SIG-M5 treated with dmso at 0.1 percent for 504 hours (cell line): ENCODE data around the gene ETV3L.

Source experiments
- DNase-seq: peaks from one replicate; lab custom pipeline; 2025; ENCODE audit not compliant: unreplicated experiment; lab: John Stamatoyannopoulos, UW

Gene ETV3L

GRCh38 chr1:157099633-157100009 is at the start of gene ETV3L:
Gene ETV3L (minus strand): TSS chr1:157099808. CDS start chr1:157099523, 285 bp downstream.
- peak; percentile 20 for DNase-seq

DNA sequence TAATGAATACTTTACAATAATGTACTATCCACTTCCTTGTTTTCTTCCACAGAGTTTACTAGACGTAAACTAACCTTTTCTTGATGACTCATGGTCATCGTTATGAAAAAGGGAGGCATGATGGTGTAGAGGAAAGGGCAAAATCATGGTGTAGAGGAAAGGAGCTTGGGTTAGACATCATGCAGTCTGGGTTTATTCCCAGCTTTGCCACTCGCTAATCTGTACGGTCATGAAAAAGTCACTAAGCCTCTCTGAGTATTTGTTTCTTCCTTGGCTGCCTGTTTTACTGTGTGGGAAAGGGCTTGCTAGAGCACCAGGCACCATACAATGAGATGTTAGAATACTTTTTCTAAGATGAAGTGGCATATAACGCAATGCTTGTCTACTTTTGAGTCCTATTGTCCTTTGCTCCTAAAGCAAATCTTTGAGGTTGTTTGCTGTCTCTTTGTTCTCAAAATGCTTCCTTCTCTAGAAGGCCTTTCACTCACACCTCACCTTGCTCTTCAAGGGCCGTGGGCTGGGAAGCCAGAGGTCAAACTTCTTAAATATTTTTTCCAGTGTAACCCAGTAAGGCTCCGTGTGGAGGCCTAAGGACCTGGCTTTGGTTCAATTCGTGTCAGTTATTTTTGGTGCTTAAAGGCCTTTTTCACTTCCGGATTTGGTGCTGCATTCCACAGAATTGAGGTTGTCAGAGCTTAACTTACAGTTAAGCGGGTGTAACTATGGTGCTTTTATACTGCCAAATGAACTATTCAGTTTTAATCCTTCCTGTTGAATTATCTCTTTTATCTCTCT is 48.5 kb upstream of the ETV3L start:
- peak; percentile 75 for DNase-seq

DNA sequence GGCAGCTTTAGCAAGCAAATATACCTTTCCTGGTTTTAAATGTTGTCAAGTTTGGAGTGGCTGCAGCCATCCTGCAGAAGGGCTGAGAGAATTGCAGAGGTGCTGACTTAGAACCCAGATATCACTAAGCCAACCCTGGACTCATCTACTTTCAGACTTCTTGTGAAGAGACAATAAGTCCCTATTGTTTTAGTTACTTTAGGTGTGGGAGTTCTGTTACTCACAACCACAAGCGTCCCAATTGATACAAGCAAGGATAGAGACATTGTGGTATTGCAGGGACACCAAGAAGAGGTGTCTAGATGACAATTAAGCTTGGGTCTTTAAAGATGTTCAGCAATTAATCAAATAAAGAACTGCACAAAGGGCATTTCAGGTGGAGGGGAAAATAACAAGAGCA is 47.4 kb upstream of the ETV3L start:
- no peak for DNase-seq

DNA sequence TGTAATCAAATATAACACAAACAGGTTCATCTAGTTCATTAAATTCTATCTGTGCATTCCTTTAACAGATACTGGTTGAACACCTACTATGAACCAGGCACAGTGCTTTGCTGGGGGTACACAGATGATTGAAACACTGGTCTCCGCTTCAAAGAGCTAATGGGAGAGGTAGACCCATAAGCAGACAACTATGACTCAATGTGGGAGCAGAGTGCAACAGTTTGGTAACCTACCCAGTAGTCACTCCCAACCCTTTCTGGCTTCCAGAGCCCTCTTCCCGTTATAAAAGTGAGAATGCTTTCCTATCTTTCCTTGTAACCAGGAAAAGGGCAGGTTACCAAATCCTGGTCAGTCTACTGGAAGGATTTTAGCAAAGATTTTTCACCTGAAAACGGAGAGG is 46.6 kb upstream of the ETV3L start:
- no peak for DNase-seq

DNA sequence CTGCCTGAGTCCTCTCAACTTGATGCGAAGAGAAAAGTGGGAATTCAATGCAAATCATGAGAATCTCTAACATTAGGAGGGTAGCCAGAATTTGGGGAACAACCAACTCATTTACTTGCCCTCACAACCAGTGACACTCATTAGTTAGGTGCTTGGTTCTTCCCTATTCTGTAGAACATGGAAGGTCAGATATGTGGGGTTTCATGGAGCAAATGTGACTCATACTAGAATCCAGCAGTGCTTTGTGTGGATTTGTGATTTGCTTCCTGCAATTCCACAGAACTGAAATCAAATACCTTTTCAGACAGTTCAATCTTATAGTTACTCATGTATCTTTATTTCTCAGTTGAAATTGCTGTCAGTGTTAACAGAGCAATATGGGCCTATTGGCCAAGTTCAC is 45.5 kb upstream of the ETV3L start:
- DNase-seq, result no peak

GRCh38 chr1:157144509-157144908 is 44.9 kb upstream of the ETV3L start:
- no peak for DNase-seq

GRCh38 chr1:157142765-157143423 is 43.3 kb upstream of the ETV3L start:
- no peak for DNase-seq

GRCh38 chr1:157142201-157142600 is 42.6 kb upstream of the ETV3L start:
- DNase-seq, result no peak

GRCh38 chr1:157141212-157141855 is 41.7 kb upstream of the ETV3L start:
- DNase-seq, result no peak

- DNase-seq, result no peak
Observed at GRCh38 chr1:157140063-157140588, 40.5 kb upstream of the ETV3L start.

GRCh38 chr1:157139052-157139715 is 39.6 kb upstream of the ETV3L start:
- peak; percentile 35 for DNase-seq

DNA sequence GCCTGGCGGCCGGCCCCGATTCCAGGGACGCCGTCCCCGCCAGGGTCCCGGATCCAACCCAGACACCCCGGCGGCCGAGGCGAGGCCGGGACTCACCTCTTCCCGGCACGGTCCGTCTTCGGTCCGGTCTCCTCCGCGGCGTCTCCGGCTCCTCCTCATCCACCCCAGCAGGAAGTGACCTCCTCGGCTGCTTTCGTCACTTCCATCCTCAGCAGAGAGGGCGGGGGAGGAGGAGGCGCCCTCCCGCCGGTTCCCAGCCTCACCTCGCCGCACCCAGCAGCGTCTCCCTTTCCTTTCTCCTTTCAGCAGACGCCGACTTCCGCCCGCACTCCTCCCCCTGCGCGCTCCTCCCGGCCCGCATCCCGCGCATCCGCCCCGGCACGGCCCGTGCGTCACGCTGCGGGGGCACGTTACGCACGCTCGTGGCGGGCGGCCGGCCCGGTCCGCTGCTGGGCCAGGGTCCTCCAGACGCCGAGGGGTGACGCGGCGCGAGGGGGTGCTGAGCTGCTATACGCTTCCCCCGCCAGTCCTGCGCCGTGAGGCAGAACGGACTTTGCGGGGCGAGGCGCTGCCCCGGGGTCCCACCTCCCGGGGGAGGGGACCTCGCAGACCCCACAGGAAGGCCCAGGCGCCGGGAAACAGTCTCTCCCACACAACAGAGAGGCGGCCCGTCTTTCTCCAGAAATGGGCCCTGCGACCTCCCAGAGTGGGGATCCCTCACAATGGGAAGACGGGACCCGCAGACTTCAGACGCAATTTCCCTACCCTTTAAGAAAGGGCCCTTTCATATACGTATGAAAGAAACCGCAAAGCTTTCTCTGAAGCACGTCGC is 38.8 kb upstream of the ETV3L start, which contains the start of gene ETV3:
Gene ETV3 (minus strand): TSS at position 176 of the 832 bp plus-strand sequence. CDS start 2,043 bp downstream, outside the sequence.
- DNase-seq, result peak; percentile 97

- DNase-seq, result peak; percentile 64
Observed at GRCh38 chr1:157137408-157138219, 38.0 kb upstream of the ETV3L start.

- no peak for DNase-seq
Observed at GRCh38 chr1:157137046-157137407, 37.4 kb upstream of the ETV3L start.

GRCh38 chr1:157136133-157136532 is 36.5 kb upstream of the ETV3L start:
- DNase-seq, result no peak

GRCh38 chr1:157135646-157136045 is 36.0 kb upstream of the ETV3L start:
- DNase-seq, result no peak

DNA sequence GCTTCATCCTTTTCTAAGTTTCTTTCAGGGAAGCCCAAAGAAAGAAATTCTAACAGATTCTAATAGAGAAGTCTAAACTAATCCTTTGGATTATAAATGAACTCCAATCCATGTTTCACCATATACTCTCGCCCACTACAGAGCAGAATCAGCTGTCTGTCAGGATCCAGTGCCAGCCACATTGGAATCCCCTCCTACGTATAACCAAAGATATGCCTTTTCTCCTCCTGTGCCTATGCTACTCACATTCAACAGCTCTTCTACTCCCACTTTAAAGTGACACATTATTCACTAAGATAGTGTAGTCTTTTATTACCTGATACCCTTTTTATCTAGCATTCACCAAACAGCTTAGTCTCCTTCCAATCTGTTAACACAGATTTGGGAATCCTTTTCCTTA is 35.5 kb upstream of the ETV3L start:
- no peak for DNase-seq

DNA sequence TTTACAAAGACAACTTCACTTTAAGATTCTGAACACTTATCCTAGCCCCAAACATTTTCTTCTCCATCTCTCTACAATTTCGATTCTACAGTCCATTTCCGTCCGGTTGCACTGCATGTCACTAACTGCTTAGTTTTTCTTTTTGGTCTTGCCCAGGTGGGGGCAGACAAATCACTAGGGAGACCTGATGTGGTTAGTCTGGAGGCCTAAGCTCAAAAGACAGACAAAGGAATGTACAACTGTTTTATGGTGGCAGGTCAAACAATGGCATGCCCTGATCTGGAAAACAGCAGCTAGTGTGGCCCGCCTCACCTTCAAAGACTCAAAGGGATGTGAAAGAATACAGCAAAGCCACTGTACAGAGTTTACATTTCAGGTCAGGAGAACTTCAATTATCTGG is 34.8 kb upstream of the ETV3L start:
- DNase-seq, result no peak

- DNase-seq, result no peak
Observed at GRCh38 chr1:157133426-157133825, 33.8 kb upstream of the ETV3L start.
